Activated CD8-positive, alpha-beta memory T cell treated with anti-CD3 and anti-CD28 coated beads for 4 hours (primary cell): Measurements from ENCODE around the gene MRGPRF.

Experiments
- DNase-seq, 2 donors: peaks; one replicate each; pipeline ENCODE4 v3.0.0-alpha.2; 2020; ENCODE audit warnings: low read depth in 2 of 2

The MRGPRF gene

GRCh38 chr11:68963779-68964178, 49.3 kb downstream of the MRGPRF start:
- DNase-seq: no peak

GRCh38 chr11:68962527-68963250, 50.4 kb downstream of the MRGPRF start:
- DNase-seq: no peak

GRCh38 chr11:68961245-68961644, 51.8 kb downstream of the MRGPRF start:
- DNase-seq: no peak

- no peak for DNase-seq
These were observed 52.6 kb downstream of the MRGPRF start for GRCh38 chr11:68960294-68961071.

- DNase-seq: no peak
These were observed 53.4 kb downstream of the MRGPRF start for GRCh38 chr11:68959465-68960293.

GRCh38 chr11:68958211-68958610, 54.8 kb downstream of the MRGPRF start:
- no peak for DNase-seq

GRCh38 chr11:68956547-68957254, 56.3 kb downstream of the MRGPRF start:
- DNase-seq: no peak

- DNase-seq: no peak
These were observed 56.9 kb downstream of the MRGPRF start for GRCh38 chr11:68956142-68956541.

- no peak for DNase-seq
These were observed 57.5 kb downstream of the MRGPRF start for GRCh38 chr11:68955607-68955958.

GRCh38 chr11:68954836-68955606, 58.0 kb downstream of the MRGPRF start:
- DNase-seq: no peak
